Uterus (tissue), 2 donors: ENCODE measurements around the gene SDC3.

Experiments
- CTCF ChIP-seq, 4 experiments: fragments of 200-600 bp in 2 of 4; fragments of 450-650 bp in 2 of 4; sonication (generic) in 2 of 4; IDR thresholded peaks; one replicate each; pipeline ENCODE4 v1.5.1; 2016 to 2019; ENCODE audit warnings: antibody characterized with exemption in 4 of 4, mild to moderate bottlenecking in 2 of 4, moderate library complexity in 1 of 4
- POLR2A ChIP-seq, 2 donors: fragments of 450-650 bp; IDR thresholded peaks; one replicate each; pipeline ENCODE4 v1.6.1; 2016; ENCODE audit warnings: antibody characterized with exemption in 2 of 2, mild to moderate bottlenecking in 1 of 2, moderate library complexity in 1 of 2

- TF ChIP-seq CTCF (IDR thresholded peaks at IDR 0.05) (no peak), POLR2A (IDR thresholded peaks at IDR 0.05) (no peak)
Observed at GRCh38 chr1:30879940-30880677, 28.4 kb downstream of the SDC3 start.
